Liver (tissue), 9 donors: ENCODE data around the gene ADGRL4. TPM values are rescaled to one million over a fixed set of nuclear protein-coding genes. Genes with fewer than 3 reads are reported as not detected.

Experiments
- DNase-seq: peaks from one replicate; pipeline ENCODE4 v3.0.0-alpha.2; 2017; ENCODE audit warnings: low spot score
- H3K27ac ChIP-seq, 2 donors: one replicate each; pipeline ENCODE4 v1.7.0; 2013; ENCODE audit warnings: inconsistent platforms in 2 of 2, low read length in 2 of 2, control low read depth in 1 of 2, low read depth in 1 of 2, mild to moderate bottlenecking in 1 of 2
- H3K27me3 ChIP-seq, 4 donors: one replicate each; pipeline versions ENCODE4 v1.6.1 to v1.7.0; 2013; ENCODE audit warnings: low read length in 3 of 4, inconsistent platforms in 1 of 4, mild to moderate bottlenecking in 1 of 4, moderate library complexity in 1 of 4; ENCODE audit not compliant: control insufficient read depth in 4 of 4, insufficient read depth in 4 of 4
- H3K36me3 ChIP-seq, 4 donors: one replicate each; pipeline versions ENCODE4 v1.6.1 to v1.7.0; 2013; ENCODE audit warnings: low read length in 3 of 4, mild to moderate bottlenecking in 3 of 4, low read depth in 1 of 4, moderate library complexity in 1 of 4; ENCODE audit not compliant: control insufficient read depth in 4 of 4, insufficient read depth in 3 of 4
- H3K4me1 ChIP-seq, 4 donors: one replicate each; pipeline versions ENCODE4 v1.6.1 to v1.7.0; 2013; ENCODE audit warnings: low read length in 3 of 4, mild to moderate bottlenecking in 3 of 4, moderate library complexity in 1 of 4; ENCODE audit not compliant: control insufficient read depth in 4 of 4, insufficient read depth in 4 of 4
- H3K4me3 ChIP-seq, 3 donors: one replicate each; pipeline versions ENCODE4 v1.6.1 to v1.7.0; 2013; ENCODE audit warnings: low read length in 3 of 3, control low read depth in 1 of 3, low read depth in 1 of 3, mild to moderate bottlenecking in 1 of 3
- H3K9ac ChIP-seq, 2 donors: one replicate each; pipeline ENCODE4 v1.7.0; 2013; ENCODE audit warnings: low read length in 2 of 2, mild to moderate bottlenecking in 2 of 2, moderate library complexity in 2 of 2, control low read depth in 1 of 2, low read depth in 1 of 2
- H3K9me3 ChIP-seq, 4 donors: one replicate each; pipeline versions ENCODE4 v1.6.1 to v1.7.0; 2013; ENCODE audit warnings: low read length in 3 of 4; ENCODE audit not compliant: control insufficient read depth in 4 of 4
- EGR1 ChIP-seq, 2 donors: IDR thresholded peaks; 2 replicates each; pipeline ENCODE4 v1.6.1; 2016 to 2018; ENCODE audit warnings: antibody characterized with exemption in 2 of 2, low read depth in 2 of 2
- FOXA1 ChIP-seq: IDR thresholded peaks from 2 replicates; pipeline ENCODE4 v1.6.1; 2016; ENCODE audit warnings: antibody characterized with exemption
- FOXA2 ChIP-seq: IDR thresholded peaks from 2 replicates; pipeline ENCODE4 v1.6.1; 2016; ENCODE audit warnings: antibody characterized with exemption
- GABPA ChIP-seq, 2 donors: IDR thresholded peaks in 1 of 2; conservative IDR thresholded peaks in 1 of 2; 2 replicates each; pipeline ENCODE4 v1.6.1; 2016; ENCODE audit warnings: antibody characterized with exemption in 2 of 2, mild to moderate bottlenecking in 1 of 2, moderate library complexity in 1 of 2
- HNF4A ChIP-seq, 2 donors: conservative IDR thresholded peaks; 2 replicates each; pipeline ENCODE4 v1.6.1; 2016; ENCODE audit warnings: antibody characterized with exemption in 2 of 2, mild to moderate bottlenecking in 2 of 2
- HNF4G ChIP-seq: IDR thresholded peaks from 2 replicates; pipeline ENCODE4 v1.6.1; 2016; ENCODE audit warnings: antibody characterized with exemption
- JUND ChIP-seq, 2 donors: IDR thresholded peaks; 2 replicates each; pipeline ENCODE4 v1.6.1; 2016; ENCODE audit warnings: antibody characterized with exemption in 2 of 2
- NR2F2 ChIP-seq: IDR thresholded peaks from 2 replicates; pipeline ENCODE4 v1.6.1; 2016; ENCODE audit warnings: antibody characterized with exemption
- RAD21 ChIP-seq, 2 donors: IDR thresholded peaks; 2 replicates each; pipeline ENCODE4 v1.6.1; 2016; ENCODE audit warnings: antibody characterized with exemption in 2 of 2, mild to moderate bottlenecking in 2 of 2
- RXRA ChIP-seq, 2 donors: IDR thresholded peaks; 2 replicates each; pipeline ENCODE4 v1.6.1; 2017 to 2018; ENCODE audit warnings: antibody characterized with exemption in 2 of 2, mild to moderate bottlenecking in 1 of 2
- SP1 ChIP-seq: IDR thresholded peaks from 2 replicates; pipeline ENCODE4 v1.6.1; 2018; ENCODE audit warnings: antibody characterized with exemption, mild to moderate bottlenecking
- TAF1 ChIP-seq: conservative IDR thresholded peaks from 2 replicates; pipeline ENCODE4 v1.6.1; 2016; ENCODE audit warnings: antibody characterized with exemption, mild to moderate bottlenecking
- YY1 ChIP-seq: IDR thresholded peaks from 2 replicates; pipeline ENCODE4 v1.6.1; 2016; ENCODE audit warnings: antibody characterized with exemption, mild to moderate bottlenecking
- WGBS: extraction: QIAGEN DNeasy Blood & Tissue Kit; methylation state at CpG from one replicate; pipeline ENCODE4 v1.1.7; 2013; 5-methylcytosine and 5-hydroxymethylcytosine counted together
- polyA plus RNA-seq, 2 donors: library from polyadenylated mRNA; stranded (reverse) in 1 of 2; unstranded in 1 of 2; fragments of 200-250 nt in 1 of 2; fragments of >200 nt in 1 of 2; fragmentation: Nextera tagmentation in 1 of 2; extraction: Ambion mirVana in 1 of 2; gene quantifications; one replicate each; pipeline versions ENCODE4 v1.2.1 to v1.2.3, GENCODE V29; 2013 to 2015
- total RNA-seq, 2 donors: library from RNA; depleted of rRNA; stranded (reverse); fragments of >200 nt; gene quantifications; one replicate each; pipeline ENCODE4 v1.2.3, GENCODE V29; 2014
- TF ChIP-seq, protein P1 (sequence below): IDR thresholded peaks from 2 replicates; pipeline ENCODE4 v1.6.1; 2016; ENCODE audit warnings: antibody characterized with exemption
- TF ChIP-seq, protein P2 (sequence below): fragments of 150-350 bp; IDR thresholded peaks from 2 replicates; pipeline ENCODE4 v1.5.1; 2017; ENCODE audit warnings: improper control_type of control experiment, low read depth, low read length; ENCODE audit not compliant: missing input control
- TF ChIP-seq, protein P3 (sequence below): IDR thresholded peaks from 2 replicates; pipeline ENCODE4 v1.6.1; 2016; ENCODE audit warnings: antibody characterized with exemption
- TF ChIP-seq, protein P4 (sequence below): IDR thresholded peaks from 2 replicates; pipeline ENCODE4 v1.6.1; 2016; ENCODE audit warnings: antibody characterized with exemption, mild to moderate bottlenecking
- TF ChIP-seq, protein P5 (sequence below): IDR thresholded peaks from 2 replicates; pipeline ENCODE4 v1.6.1; 2016; ENCODE audit warnings: antibody characterized with exemption
- donor health status: healthy.
- donor health status: healthy.
- donor health status: healthy.
- donor health status: healthy.
- donor health status: healthy.

ADGRL4 gene
- total and polyA plus RNA-seq, 4 donors: 2.1 to 9.2 (median 5.6) TPM

DNA sequence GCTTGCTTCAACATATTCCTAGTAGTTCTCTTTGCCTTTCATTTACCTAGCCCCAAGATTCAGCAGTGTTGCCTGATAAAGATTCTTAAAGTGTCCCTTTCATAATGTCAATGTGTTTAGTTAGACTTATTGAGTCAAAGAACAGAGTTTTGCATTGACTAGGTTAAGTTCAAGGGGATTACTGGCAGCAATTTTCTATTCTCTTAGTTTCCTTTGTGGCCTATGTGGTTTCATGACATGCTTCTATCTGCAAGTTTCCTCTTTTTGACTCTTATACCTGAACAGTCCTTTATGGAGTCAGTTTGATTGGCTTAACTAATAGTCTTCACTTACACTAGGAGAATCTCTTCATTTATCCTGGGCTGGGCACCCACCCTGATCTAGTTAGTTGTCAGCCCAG, 151.3 kb downstream of the ADGRL4 start:
- no peak overlapping the region for H3K9ac ChIP-seq
- peaks cover 0 to 4% (median 0%) of the 10 kb centered on the region in 4 donors for H3K27me3 ChIP-seq
- TF ChIP-seq JUND (IDR thresholded peaks at IDR 0.05): no peak
- TF ChIP-seq, protein P1, sequence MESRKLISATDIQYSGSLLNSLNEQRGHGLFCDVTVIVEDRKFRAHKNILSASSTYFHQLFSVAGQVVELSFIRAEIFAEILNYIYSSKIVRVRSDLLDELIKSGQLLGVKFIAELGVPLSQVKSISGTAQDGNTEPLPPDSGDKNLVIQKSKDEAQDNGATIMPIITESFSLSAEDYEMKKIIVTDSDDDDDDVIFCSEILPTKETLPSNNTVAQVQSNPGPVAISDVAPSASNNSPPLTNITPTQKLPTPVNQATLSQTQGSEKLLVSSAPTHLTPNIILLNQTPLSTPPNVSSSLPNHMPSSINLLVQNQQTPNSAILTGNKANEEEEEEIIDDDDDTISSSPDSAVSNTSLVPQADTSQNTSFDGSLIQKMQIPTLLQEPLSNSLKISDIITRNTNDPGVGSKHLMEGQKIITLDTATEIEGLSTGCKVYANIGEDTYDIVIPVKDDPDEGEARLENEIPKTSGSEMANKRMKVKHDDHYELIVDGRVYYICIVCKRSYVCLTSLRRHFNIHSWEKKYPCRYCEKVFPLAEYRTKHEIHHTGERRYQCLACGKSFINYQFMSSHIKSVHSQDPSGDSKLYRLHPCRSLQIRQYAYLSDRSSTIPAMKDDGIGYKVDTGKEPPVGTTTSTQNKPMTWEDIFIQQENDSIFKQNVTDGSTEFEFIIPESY: no peak
- TF ChIP-seq, protein P2, sequence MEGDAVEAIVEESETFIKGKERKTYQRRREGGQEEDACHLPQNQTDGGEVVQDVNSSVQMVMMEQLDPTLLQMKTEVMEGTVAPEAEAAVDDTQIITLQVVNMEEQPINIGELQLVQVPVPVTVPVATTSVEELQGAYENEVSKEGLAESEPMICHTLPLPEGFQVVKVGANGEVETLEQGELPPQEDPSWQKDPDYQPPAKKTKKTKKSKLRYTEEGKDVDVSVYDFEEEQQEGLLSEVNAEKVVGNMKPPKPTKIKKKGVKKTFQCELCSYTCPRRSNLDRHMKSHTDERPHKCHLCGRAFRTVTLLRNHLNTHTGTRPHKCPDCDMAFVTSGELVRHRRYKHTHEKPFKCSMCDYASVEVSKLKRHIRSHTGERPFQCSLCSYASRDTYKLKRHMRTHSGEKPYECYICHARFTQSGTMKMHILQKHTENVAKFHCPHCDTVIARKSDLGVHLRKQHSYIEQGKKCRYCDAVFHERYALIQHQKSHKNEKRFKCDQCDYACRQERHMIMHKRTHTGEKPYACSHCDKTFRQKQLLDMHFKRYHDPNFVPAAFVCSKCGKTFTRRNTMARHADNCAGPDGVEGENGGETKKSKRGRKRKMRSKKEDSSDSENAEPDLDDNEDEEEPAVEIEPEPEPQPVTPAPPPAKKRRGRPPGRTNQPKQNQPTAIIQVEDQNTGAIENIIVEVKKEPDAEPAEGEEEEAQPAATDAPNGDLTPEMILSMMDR: no peak
- TF ChIP-seq HNF4A (conservative IDR thresholded peaks at IDR 0.05): no peak
- TF ChIP-seq FOXA1: no peak
- TF ChIP-seq, protein P3, sequence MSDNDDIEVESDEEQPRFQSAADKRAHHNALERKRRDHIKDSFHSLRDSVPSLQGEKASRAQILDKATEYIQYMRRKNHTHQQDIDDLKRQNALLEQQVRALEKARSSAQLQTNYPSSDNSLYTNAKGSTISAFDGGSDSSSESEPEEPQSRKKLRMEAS: no peak
- TF ChIP-seq EGR1 (IDR thresholded peaks at IDR 0.05; ENCODE audit: low read depth in 2 of 2): no peak
- no peak for TF ChIP-seq NR2F2
- no peak for TF ChIP-seq RXRA (IDR thresholded peaks at IDR 0.05)
- no peak for TF ChIP-seq YY1
- TF ChIP-seq RAD21 (IDR thresholded peaks at IDR 0.05): no peak

DNA sequence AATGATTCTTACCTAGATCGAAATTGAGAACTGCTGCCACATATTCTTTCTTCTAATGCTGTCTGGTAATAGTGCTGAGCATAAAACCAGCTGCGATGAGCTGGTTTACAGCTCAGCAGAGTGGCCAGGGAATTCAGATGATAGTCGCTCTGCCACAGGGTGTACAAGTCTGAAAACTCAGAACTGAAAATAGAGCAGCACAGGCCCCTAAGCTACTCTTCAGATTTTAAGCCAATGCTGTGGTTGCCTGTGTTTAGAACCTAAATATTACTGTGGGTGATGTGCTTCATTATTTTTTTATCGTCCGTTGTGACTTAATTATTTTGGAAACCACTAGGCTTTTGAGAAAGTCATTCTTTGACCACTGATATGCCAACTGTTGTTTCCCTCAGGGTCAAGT, 152.0 kb downstream of the ADGRL4 start:
- Histone ChIP-seq H3K4me3 (no peak overlapping the region), H3K4me1 (no peaks in the 10 kb centered on the region), H3K9ac (no peak overlapping the region), H3K36me3 (no peaks in the 10 kb centered on the region), H3K9me3 (no peaks in the 10 kb centered on the region), H3K27ac (no peak overlapping the region), H3K27me3 (peaks cover 0 to 4% (median 0%) of the 10 kb centered on the region in 4 donors)
- 79% methylated on average over 5 of the region's 5 CpGs for WGBS
- no peak for DNase-seq
- TF ChIP-seq, protein P4, sequence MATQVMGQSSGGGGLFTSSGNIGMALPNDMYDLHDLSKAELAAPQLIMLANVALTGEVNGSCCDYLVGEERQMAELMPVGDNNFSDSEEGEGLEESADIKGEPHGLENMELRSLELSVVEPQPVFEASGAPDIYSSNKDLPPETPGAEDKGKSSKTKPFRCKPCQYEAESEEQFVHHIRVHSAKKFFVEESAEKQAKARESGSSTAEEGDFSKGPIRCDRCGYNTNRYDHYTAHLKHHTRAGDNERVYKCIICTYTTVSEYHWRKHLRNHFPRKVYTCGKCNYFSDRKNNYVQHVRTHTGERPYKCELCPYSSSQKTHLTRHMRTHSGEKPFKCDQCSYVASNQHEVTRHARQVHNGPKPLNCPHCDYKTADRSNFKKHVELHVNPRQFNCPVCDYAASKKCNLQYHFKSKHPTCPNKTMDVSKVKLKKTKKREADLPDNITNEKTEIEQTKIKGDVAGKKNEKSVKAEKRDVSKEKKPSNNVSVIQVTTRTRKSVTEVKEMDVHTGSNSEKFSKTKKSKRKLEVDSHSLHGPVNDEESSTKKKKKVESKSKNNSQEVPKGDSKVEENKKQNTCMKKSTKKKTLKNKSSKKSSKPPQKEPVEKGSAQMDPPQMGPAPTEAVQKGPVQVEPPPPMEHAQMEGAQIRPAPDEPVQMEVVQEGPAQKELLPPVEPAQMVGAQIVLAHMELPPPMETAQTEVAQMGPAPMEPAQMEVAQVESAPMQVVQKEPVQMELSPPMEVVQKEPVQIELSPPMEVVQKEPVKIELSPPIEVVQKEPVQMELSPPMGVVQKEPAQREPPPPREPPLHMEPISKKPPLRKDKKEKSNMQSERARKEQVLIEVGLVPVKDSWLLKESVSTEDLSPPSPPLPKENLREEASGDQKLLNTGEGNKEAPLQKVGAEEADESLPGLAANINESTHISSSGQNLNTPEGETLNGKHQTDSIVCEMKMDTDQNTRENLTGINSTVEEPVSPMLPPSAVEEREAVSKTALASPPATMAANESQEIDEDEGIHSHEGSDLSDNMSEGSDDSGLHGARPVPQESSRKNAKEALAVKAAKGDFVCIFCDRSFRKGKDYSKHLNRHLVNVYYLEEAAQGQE: no peak
- TF ChIP-seq GABPA (IDR thresholded peaks at IDR 0.05 in 1 of 2, conservative IDR thresholded peaks at IDR 0.05 in 1 of 2) (no peak), TAF1 (no peak), HNF4A (conservative IDR thresholded peaks at IDR 0.05) (no peak), EGR1 (IDR thresholded peaks at IDR 0.05; ENCODE audit: low read depth in 2 of 2) (no peak), HNF4G (no peak), NR2F2 (no peak), YY1 (no peak), JUND (IDR thresholded peaks at IDR 0.05) (no peak), SP1 (no peak), RAD21 (IDR thresholded peaks at IDR 0.05) (no peak), FOXA2 (no peak), FOXA1 (no peak), RXRA (IDR thresholded peaks at IDR 0.05) (no peak)
- TF ChIP-seq, protein P3: no peak
- TF ChIP-seq, protein P1: no peak
- TF ChIP-seq, protein P5, sequence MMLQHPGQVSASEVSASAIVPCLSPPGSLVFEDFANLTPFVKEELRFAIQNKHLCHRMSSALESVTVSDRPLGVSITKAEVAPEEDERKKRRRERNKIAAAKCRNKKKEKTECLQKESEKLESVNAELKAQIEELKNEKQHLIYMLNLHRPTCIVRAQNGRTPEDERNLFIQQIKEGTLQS: no peak
- TF ChIP-seq, protein P2: no peak

More for the DNA sequence above, 151.3 kb downstream of the ADGRL4 start:
- Histone ChIP-seq H3K4me3 (no peak overlapping the region), H3K27ac (no peak overlapping the region), H3K9me3 (no peaks in the 10 kb centered on the region), H3K36me3 (no peaks in the 10 kb centered on the region), H3K4me1 (no peaks in the 10 kb centered on the region)
- DNase-seq: no peak
